Caco-2 (cell line): Measurements from ENCODE around the gene TMEM254. TPM values are rescaled to one million over a fixed set of nuclear protein-coding genes. Genes with fewer than 3 reads are reported as not detected.
A peak's percentile ranks its signal among the peaks of the same experiment; 100 is the strongest.
"Not testable (repeated sequence)": the region's sequence is repeated elsewhere in the genome, so short reads cannot be mapped to it uniquely, and the experiment has no call there.

Source experiments
- BruUV-seq: library from RNA; stranded (reverse); fragments of 400-500 nt; replicated peaks from 2 replicates; lab custom pipeline; 2021; lab: Mats Ljungman, UMichigan
- CTCF ChIA-PET: fragments of 300-600 bp; sonication (Branson Sonifier 250); formaldehyde crosslinking; loops from one replicate; lab custom pipeline; 2022; ENCODE audit warnings: antibody characterized with exemption; lab: Charles Lee
- POLR2A ChIA-PET: fragments of 300-600 bp; sonication (Branson Sonifier 250); formaldehyde crosslinking; loops from one replicate; lab custom pipeline; 2022; ENCODE audit warnings: antibody characterized with exemption; lab: Charles Lee
- DNase-seq, 2 experiments: peaks; one replicate each; pipeline versions ENCODE4 v3.0.0 to v3.0.0-alpha.2; 2020 to 2022
- H3K27me3 ChIP-seq: replicated peaks from 2 replicates; pipeline ENCODE4 v1.6.0; 2011; ENCODE audit warnings: low read length; ENCODE audit not compliant: control insufficient read depth, insufficient read depth
- H3K36me3 ChIP-seq: 2 replicates; pipeline ENCODE4 v1.5.1; 2011; ENCODE audit warnings: low read length; ENCODE audit not compliant: control insufficient read depth, insufficient read depth
- H3K4me1 ChIP-seq: fragments of 250-450 bp; sonication (Bioruptor Pico); 2 replicates; pipeline ENCODE4 v1.5.1; 2020; ENCODE audit warnings: mild to moderate bottlenecking
- H3K4me3 ChIP-seq: 2 replicates; pipeline ENCODE4 v1.5.1; 2011; ENCODE audit warnings: low read depth, mild to moderate bottlenecking, control low read depth, low read length
- H3K9me3 ChIP-seq: fragments of 250-450 bp; sonication (Bioruptor Pico); 2 replicates; pipeline ENCODE4 v1.5.1; 2020; ENCODE audit warnings: mild to moderate bottlenecking, moderate library complexity
- H3K27ac Mint-ChIP-seq: one replicate; pipeline ENCODE4 v1.8.0; 2022; ENCODE audit warnings: mixed read lengths; ENCODE audit not compliant: unreplicated experiment
- H3K27me3 Mint-ChIP-seq: one replicate; pipeline ENCODE4 v1.8.0; 2022; ENCODE audit warnings: mixed read lengths; ENCODE audit not compliant: insufficient read depth, unreplicated experiment
- H3K36me3 Mint-ChIP-seq: one replicate; pipeline ENCODE4 v1.8.0; 2022; ENCODE audit warnings: mild to moderate bottlenecking, mixed read lengths; ENCODE audit not compliant: insufficient read depth, unreplicated experiment
- H3K4me1 Mint-ChIP-seq: one replicate; pipeline ENCODE4 v1.8.0; 2022; ENCODE audit warnings: low read depth, mixed read lengths; ENCODE audit not compliant: unreplicated experiment
- H3K4me3 Mint-ChIP-seq: one replicate; pipeline ENCODE4 v1.8.0; 2022; ENCODE audit warnings: mild to moderate bottlenecking, moderate library complexity, mixed read lengths; ENCODE audit not compliant: unreplicated experiment
- H3K9me3 Mint-ChIP-seq: one replicate; pipeline ENCODE4 v1.8.0; 2022; ENCODE audit warnings: mixed read lengths; ENCODE audit not compliant: unreplicated experiment
- CTCF ChIP-seq, 2 experiments: fragments of 200-600 bp in 1 of 2; IDR thresholded peaks; 1 replicate in 1 of 2; 2 replicates in 1 of 2; pipeline versions ENCODE4 v1.5.1 to v1.8.0; 2011 to 2022; ENCODE audit warnings: antibody characterized with exemption in 1 of 2, control low read depth in 1 of 2, inconsistent platforms in 1 of 2, low read depth in 1 of 2, low read length in 1 of 2, mild to moderate bottlenecking in 1 of 2, moderate library complexity in 1 of 2; ENCODE audit not compliant: insufficient read depth in 1 of 2, severe bottlenecking in 1 of 2, unreplicated experiment in 1 of 2
- intact Hi-C: fragments of 100-400 bp; cut with micrococcal nuclease; formaldehyde crosslinking; loops from one replicate; pipeline ENCODE4 v1.10.0; 2022; ENCODE audit not compliant: unreplicated experiment
- total RNA-seq: library from RNA; stranded (reverse); gene quantifications from 2 replicates; pipeline ENCODE4 v1.2.3, GENCODE V29; 2022

Gene TMEM254
- total RNA-seq, 1 experiment from 2014 or later = 27.4 TPM

- Mint-ChIP-seq H3K27ac (peak within 1 kb of the TSS; percentile 42), H3K9me3 (no peaks in the 10 kb centered on the region), H3K27me3 (no peaks in the 10 kb centered on the region), H3K4me1 (peaks cover 16% of the 10 kb centered on the region), H3K36me3 (no peaks in the 10 kb centered on the region), H3K4me3 (no peak within 1 kb of the TSS)
- H3K36me3 ChIP-seq = no peaks in the 10 kb centered on the region
- no peaks in the 10 kb centered on the region for H3K9me3 ChIP-seq
- no peak for DNase-seq
- intact Hi-C loops = no loop called here
- peaks cover 8% of the 10 kb centered on the region for H3K4me1 ChIP-seq
- no peak within 1 kb of the TSS for H3K4me3 ChIP-seq
- no peak for TF ChIP-seq CTCF (IDR thresholded peaks at IDR 0.05; ENCODE audit: insufficient read depth in 1 of 2, low read depth in 1 of 2, low read length in 1 of 2, severe bottlenecking in 1 of 2, unreplicated experiment in 1 of 2)
- CTCF ChIA-PET = interaction anchor here (2.8 kb wide), 1 partner anchor 11 kb away, joined by 11 read pairs; no protein-coding TSS in a partner anchor
- no peaks in the 10 kb centered on the region for H3K27me3 ChIP-seq
- POLR2A ChIA-PET = no interaction called here
- no TSS peak for BruUV-seq
Measured at GRCh38 chr10:80132299-80133139, 54.1 kb downstream of the TMEM254 start, which contains the start of gene PLAC9. Gene PLAC9, plus strand, starts transcription at chr10:80132730. Its CDS starts 33 bp downstream, at chr10:80132763.

- POLR2A ChIA-PET = no interaction called here
- TF ChIP-seq CTCF (IDR thresholded peaks at IDR 0.05; ENCODE audit: insufficient read depth in 1 of 2, low read depth in 1 of 2, low read length in 1 of 2, severe bottlenecking in 1 of 2, unreplicated experiment in 1 of 2) = no peak
- no peaks in the 10 kb centered on the region for H3K36me3 Mint-ChIP-seq
- Histone ChIP-seq H3K9me3 (no peaks in the 10 kb centered on the region), H3K4me3 (no peak overlapping the region), H3K36me3 (no peaks in the 10 kb centered on the region), H3K27me3 (no peaks in the 10 kb centered on the region), H3K4me1 (peaks cover 8% of the 10 kb centered on the region)
- intact Hi-C loops = no loop called here
- CTCF ChIA-PET = interaction anchor here (2.8 kb wide), 1 partner anchor 11 kb away, joined by 11 read pairs; no protein-coding TSS in a partner anchor
- BruUV-seq = no TSS peak
- no peaks in the 10 kb centered on the region for H3K9me3 Mint-ChIP-seq
- DNase-seq = no peak
- peaks cover 16% of the 10 kb centered on the region for H3K4me1 Mint-ChIP-seq
- no peak overlapping the region for H3K27ac Mint-ChIP-seq
- no peaks in the 10 kb centered on the region for H3K27me3 Mint-ChIP-seq
- H3K4me3 Mint-ChIP-seq = no peak overlapping the region
Measured at GRCh38 chr10:80133206-80133605, 54.7 kb downstream of the TMEM254 start.

GRCh38 chr10:80133687-80134086, 55.2 kb downstream of the TMEM254 start:
- H3K27ac Mint-ChIP-seq, H3K4me3 Mint-ChIP-seq, POLR2A ChIA-PET, H3K27me3 Mint-ChIP-seq, H3K9me3 ChIP-seq, H3K9me3 Mint-ChIP-seq, H3K36me3 Mint-ChIP-seq, H3K27me3 ChIP-seq, BruUV-seq, intact Hi-C loops, H3K4me1 ChIP-seq, DNase-seq, H3K4me3 ChIP-seq, H3K36me3 ChIP-seq: not testable (repeated sequence)
- CTCF ChIA-PET = interaction anchor here (2.8 kb wide), 1 partner anchor 10 kb away, joined by 11 read pairs; no protein-coding TSS in a partner anchor
- H3K4me1 Mint-ChIP-seq = peaks cover 16% of the 10 kb centered on the region
